K562 (cell line): ENCODE data around the gene ITGA3. TPM values are rescaled to one million over a fixed set of nuclear protein-coding genes. Genes with fewer than 3 reads are reported as not detected.

Source experiments
- ATAC-seq: fragments of 200-7000 bp; cut with Tn5 transposase; 3 replicates; pipeline ENCODE4 v1.9.1; 2020; ENCODE audit warnings: moderate library complexity
- BruUV-seq: library from RNA; stranded (reverse); fragments of 400-500 nt; replicated peaks from 2 replicates; lab custom pipeline; 2021; lab: Mats Ljungman, UMichigan
- CTCF ChIA-PET: fragments of 300-600 bp; formaldehyde crosslinking; extraction: SDS; loops from one replicate; lab custom pipeline; 2021; ENCODE audit warnings: low intra/inter-chr PET ratio; lab: Yijun Ruan, JAX
- POLR2A ChIA-PET: fragments of 300-600, 350-650 bp; sonication (Branson Sonifier 250); formaldehyde crosslinking; extraction: SDS; loops from one replicate; lab custom pipeline; 2021; ENCODE audit warnings: antibody characterized with exemption, inconsistent platforms; lab: Yijun Ruan, JAX
- DNase-seq, 4 experiments: peaks; one replicate each; pipeline versions ENCODE4 v3.0.0 to v3.0.0-alpha.2; 2011 to 2018; ENCODE audit warnings: low spot score in 3 of 4, mixed read lengths in 3 of 4; ENCODE audit errors: extremely low read depth in 1 of 4
- FAIRE-seq: peaks from 2 replicates; lab custom pipeline; 2011; peaks lifted over from hg19 to GRCh38; lab: Jason Lieb, UNC
- H2AFZ ChIP-seq: 2 replicates; pipeline ENCODE4 v1.6.0; 2011; ENCODE audit warnings: low read depth, low read length, control low read depth, inconsistent platforms
- H3K27ac ChIP-seq: fragments of 200-600 bp; 3 replicates; pipeline ENCODE4 v1.8.0; 2011; ENCODE audit warnings: low read depth, mild to moderate bottlenecking, control low read depth, inconsistent platforms, low read length, moderate library complexity, mixed read lengths; ENCODE audit errors: extremely low read depth
- H3K27me3 ChIP-seq, 2 experiments: fragments of 300-600 bp in 1 of 2; 2 replicates in 1 of 2; 3 replicates in 1 of 2; pipeline versions ENCODE4 v1.6.0 to v1.8.0; 2011; ENCODE audit warnings: inconsistent platforms in 2 of 2, low read length in 2 of 2, mild to moderate bottlenecking in 1 of 2, mixed read lengths in 1 of 2, moderate library complexity in 1 of 2; ENCODE audit not compliant: control insufficient read depth in 2 of 2, insufficient read depth in 2 of 2
- H3K36me3 ChIP-seq: fragments of 300-600 bp; 3 replicates; pipeline ENCODE4 v1.8.0; 2011; ENCODE audit warnings: mild to moderate bottlenecking, low read length, inconsistent platforms; ENCODE audit not compliant: control insufficient read depth, insufficient read depth
- H3K4me1 ChIP-seq, 2 experiments: fragments of 200-600 bp in 1 of 2; replicated peaks in 1 of 2; 2 replicates in 1 of 2; 3 replicates in 1 of 2; pipeline versions ENCODE4 v1.5.1 to v1.8.0; 2011; ENCODE audit warnings: inconsistent platforms in 2 of 2, low read length in 2 of 2, mild to moderate bottlenecking in 1 of 2, mixed read lengths in 1 of 2, moderate library complexity in 1 of 2; ENCODE audit not compliant: control insufficient read depth in 2 of 2, insufficient read depth in 2 of 2
- H3K4me2 ChIP-seq: 2 replicates; pipeline ENCODE4 v1.6.1; 2011; ENCODE audit warnings: low read length, control low read depth, inconsistent platforms, mixed read lengths; ENCODE audit not compliant: insufficient read depth
- H3K4me3 ChIP-seq: fragments of 200-600 bp; sonication (generic), shearing (Covaris generic); 2 replicates; pipeline ENCODE4 v1.5.1; 2016; ENCODE audit warnings: control low read depth, inconsistent platforms
- H3K79me2 ChIP-seq: fragments of 200-600 bp; 3 replicates; pipeline ENCODE4 v1.8.0; 2011; ENCODE audit warnings: low read length, inconsistent platforms; ENCODE audit not compliant: control insufficient read depth, insufficient read depth
- H3K9ac ChIP-seq, 2 experiments: 2 replicates each; pipeline versions ENCODE4 v1.6.0 to v1.6.1; 2011; ENCODE audit warnings: low read depth in 2 of 2, low read length in 2 of 2, control low read depth in 1 of 2, inconsistent platforms in 1 of 2, mild to moderate bottlenecking in 1 of 2, mixed read lengths in 1 of 2; ENCODE audit not compliant: insufficient read depth in 1 of 2
- H3K9me1 ChIP-seq: one replicate; pipeline ENCODE4 v1.6.0; 2011; ENCODE audit warnings: inconsistent platforms, mild to moderate bottlenecking, low read length, moderate library complexity; ENCODE audit not compliant: control insufficient read depth, insufficient read depth
- H3K9me3 ChIP-seq: replicated peaks from 2 replicates; pipeline ENCODE4 v1.5.1; 2011; ENCODE audit warnings: low read depth, low read length, inconsistent platforms; ENCODE audit not compliant: control insufficient read depth, insufficient read depth
- H4K20me1 ChIP-seq: replicated peaks from 2 replicates; pipeline ENCODE4 v1.6.1; 2011; ENCODE audit warnings: low read length, inconsistent platforms, mixed read lengths; ENCODE audit not compliant: control insufficient read depth, insufficient read depth
- ARHGAP35 ChIP-seq: fragments of 450-650 bp; IDR thresholded peaks from 2 replicates; pipeline ENCODE4 v1.6.1; 2018; ENCODE audit not compliant: partially characterized antibody
- ATF2 ChIP-seq: sonication (generic); formaldehyde crosslinking; IDR thresholded peaks from 2 replicates; pipeline ENCODE4 v1.8.1; 2022; ENCODE audit warnings: missing genetic modification reagents
- CBX2 ChIP-seq: fragments of 200-600 bp; sonication (generic); IDR thresholded peaks from one replicate; pipeline ENCODE4 v1.6.1; 2012; ENCODE audit warnings: mild to moderate bottlenecking, low read length, inconsistent platforms; ENCODE audit not compliant: insufficient read depth, poor library complexity, severe bottlenecking
- CREB1 ChIP-seq, 2 experiments: sonication (generic) in 1 of 2; formaldehyde crosslinking in 1 of 2; IDR thresholded peaks; 2 replicates each; pipeline versions ENCODE4 v1.6.1 to v1.8.0; 2012 to 2022; ENCODE audit warnings: inconsistent platforms in 1 of 2, mild to moderate bottlenecking in 1 of 2, missing genetic modification reagents in 1 of 2, moderate library complexity in 1 of 2
- HNRNPL ChIP-seq: fragments of 200-400 bp; formaldehyde crosslinking; IDR thresholded peaks from 2 replicates; pipeline ENCODE4 v1.6.1; 2017; ENCODE audit warnings: low read depth, mild to moderate bottlenecking, low read length
- HSF4 ChIP-seq: fragments of 250-450 bp; sonication (Bioruptor Pico); IDR thresholded peaks from 2 replicates; pipeline ENCODE4 v2.1.2; 2022; ENCODE audit warnings: mild to moderate bottlenecking, moderate library complexity, borderline replicate concordance
- LEF1 ChIP-seq: fragments of 450-650 bp; IDR thresholded peaks from 2 replicates; pipeline ENCODE4 v1.6.1; 2016; ENCODE audit warnings: mild to moderate bottlenecking
- MCM3 ChIP-seq: fragments of 450-650 bp; IDR thresholded peaks from 2 replicates; pipeline ENCODE4 v1.6.1; 2016
- NRF1 ChIP-seq, 2 experiments: fragments of 450-650 bp; IDR thresholded peaks in 1 of 2; conservative IDR thresholded peaks in 1 of 2; 2 replicates each; pipeline ENCODE4 v1.6.1; 2014; ENCODE audit warnings: mild to moderate bottlenecking in 2 of 2
- RAD51 ChIP-seq: fragments of 450-650 bp; IDR thresholded peaks from 2 replicates; pipeline ENCODE4 v1.7.1; 2016; ENCODE audit warnings: low read depth, mild to moderate bottlenecking, borderline replicate concordance
- RB1 ChIP-seq: fragments of 450-650 bp; IDR thresholded peaks from 2 replicates; pipeline ENCODE4 v1.6.1; 2017; ENCODE audit warnings: low read depth, mild to moderate bottlenecking
- SMC3 ChIP-seq: conservative IDR thresholded peaks from 2 replicates; pipeline ENCODE4 v1.6.1; 2011; ENCODE audit warnings: low read depth, low read length, improper control_type of control experiment; ENCODE audit not compliant: insufficient read depth
- SREBF1 ChIP-seq: fragments of 150-350 bp; IDR thresholded peaks from 2 replicates; pipeline ENCODE4 v1.6.1; 2014; ENCODE audit warnings: antibody characterized with exemption, low read depth, low read length, borderline replicate concordance
- TAF9B ChIP-seq: fragments of 450-650 bp; IDR thresholded peaks from 2 replicates; pipeline ENCODE4 v1.6.1; 2018; ENCODE audit warnings: mild to moderate bottlenecking; ENCODE audit not compliant: partially characterized antibody
- ZNF217 ChIP-seq: sonication (generic); formaldehyde crosslinking; IDR thresholded peaks from 2 replicates; pipeline ENCODE4 v1.8.0; 2022; ENCODE audit warnings: mild to moderate bottlenecking, missing genetic modification reagents
- ZNF75A ChIP-seq: fragments of 450-650 bp; formaldehyde crosslinking; IDR thresholded peaks from 2 replicates; pipeline ENCODE4 v1.4.0; 2020; ENCODE audit warnings: mild to moderate bottlenecking
- WGBS: fragments of 100-300 bp; shearing (Covaris generic); methylation state at CpG from one replicate; pipeline ENCODE4 v1.1.6; 2016; ENCODE audit warnings: low coverage, mixed read lengths; ENCODE audit not compliant: insufficient coverage; ENCODE audit errors: missing lambda C conversion rate; 5-methylcytosine and 5-hydroxymethylcytosine counted together
- in situ Hi-C: fragments of 300-500 bp; cut with MboI; formaldehyde crosslinking; loops from 4 replicates; pipeline ENCODE4 v1.15.0; 2018; ENCODE audit warnings: inconsistent platforms, mixed read lengths
- intact Hi-C: fragments of 100-400 bp; cut with micrococcal nuclease; formaldehyde crosslinking; loops from 2 replicates; pipeline ENCODE4 v1.14.2; 2022
- polyA plus RNA-seq, 8 experiments: library from polyadenylated mRNA; depleted of rRNA in 4 of 8; stranded (reverse) in 5 of 8; unstranded in 3 of 8; fragments of >200 nt; fragmentation: Nextera tagmentation in 2 of 8; fragmentation: Illumina TruSeq in 1 of 8; extraction: Ambion mirVana in 2 of 8; extraction: Trizol in 1 of 8; gene quantifications; 2 replicates each; pipeline versions ENCODE4 v1.2.1 to v1.2.3, GENCODE V29; 2011 to 2014; ENCODE audit warnings: inconsistent platforms in 1 of 8, missing spikeins in 1 of 8
- total RNA-seq, 7 experiments: library from RNA; depleted of rRNA in 6 of 7; stranded (reverse); fragments of >200 nt in 6 of 7; fragmentation: Illumina TruSeq in 2 of 7; extraction: Trizol in 2 of 7; gene quantifications; 2 replicates each; pipeline versions ENCODE4 v1.2.1 to v1.2.3, GENCODE V29; 2011 to 2021; ENCODE audit warnings: low replicate concordance in 1 of 7

ITGA3 gene
- total and polyA plus RNA-seq, 9 of the 15 experiments (the other 6 are each of a cell fraction or from before 2014, with no cell fraction given), result 0.03 to 0.75 (median 0.14) TPM; not detected in 2

- TF ChIP-seq ZNF75A (CRISPR knock-in tag) (no peak), RAD51 (no peak), SREBF1 (no peak), ZNF217 (CRISPR knock-in tag) (no peak), CBX2 (no peak), MCM3 (no peak), HNRNPL (no peak), HSF4 (no peak), LEF1 (no peak), CREB1 (IDR thresholded peaks at IDR 0.05) (no peak), CREB1 (CRISPR knock-in tag; IDR thresholded peaks at IDR 0.05) (no peak), ARHGAP35 (no peak), ATF2 (CRISPR knock-in tag) (no peak), SMC3 (no peak), TAF9B (no peak), RB1 (no peak), NRF1 (conservative IDR thresholded peaks at IDR 0.05 in 1 of 2, IDR thresholded peaks at IDR 0.05 in 1 of 2) (no peak)
- in situ Hi-C loops (no loop called here), intact Hi-C loops (no loop called here)
- FAIRE-seq, result no peak
- Histone ChIP-seq H3K79me2 (no peaks in the 10 kb centered on the region), H3K4me2 (no peak overlapping the region), H3K4me3 (no peak overlapping the region), H3K4me1 (peaks cover 0 to 4% of the 10 kb centered on the region in 2 experiments; a peak in 1 of 5 replicates), H3K9me3 (no peaks in the 10 kb centered on the region), H3K27me3 (peaks cover 6 to 35% of the 10 kb centered on the region in 2 experiments), H3K27ac (no peak overlapping the region), H2AFZ (no peak overlapping the region), H4K20me1 (peaks cover 3% of the 10 kb centered on the region; the same call in 1 of the 2 replicates), H3K9ac (no peak overlapping the region), H3K36me3 (no peaks in the 10 kb centered on the region), H3K9me1 (no peaks in the 10 kb centered on the region)
- DNase-seq, result no peak
- POLR2A ChIA-PET, result interaction anchor here (0.6 to 1.1 kb wide), 3 partner anchors 9 to 259 kb away, joined by 3 to 4 read pairs (median 3); no protein-coding TSS in a partner anchor
- no TSS peak for BruUV-seq
- ATAC-seq, result no peak
- WGBS, result 9% methylated on average over 2 of the region's 2 CpGs
- CTCF ChIA-PET, result no interaction called here
Observed at GRCh38 chr17:50066995-50067394, 11.1 kb downstream of the ITGA3 start.
